Natural killer cell (primary cell): ENCODE data around the gene TRAPPC2. TPM values are rescaled to one million over a fixed set of nuclear protein-coding genes. Genes with fewer than 3 reads are reported as not detected.
A peak's percentile ranks its signal among the peaks of the same experiment; 100 is the strongest.

Source experiments
- ATAC-seq, 3 donors: fragments of 150-1000 bp in 2 of 3; fragments of 200-7000 bp in 1 of 3; cut with Tn5 transposase; 1 replicate in 1 of 3; 2 replicates in 2 of 3; pipeline ENCODE4 v1.10.0; 2021; ENCODE audit warnings: mild to moderate bottlenecking in 2 of 3, moderate library complexity in 2 of 3
- DNase-seq, 2 donors: peaks; one replicate each; pipeline versions ENCODE4 v3.0.0 to v3.0.0-alpha.2; 2013 to 2021; ENCODE audit warnings: mixed read lengths in 1 of 2
- H3K27ac ChIP-seq: one replicate; pipeline ENCODE4 v1.5.1; 2013; ENCODE audit warnings: mild to moderate bottlenecking, low read length
- H3K27me3 ChIP-seq: one replicate; pipeline ENCODE4 v1.6.1; 2013; ENCODE audit warnings: low read length; ENCODE audit not compliant: control insufficient read depth, insufficient read depth
- H3K36me3 ChIP-seq: one replicate; pipeline ENCODE4 v1.6.1; 2013; ENCODE audit warnings: low read length; ENCODE audit not compliant: control insufficient read depth, insufficient read depth
- H3K4me1 ChIP-seq: one replicate; pipeline ENCODE4 v1.6.1; 2013; ENCODE audit warnings: low read length; ENCODE audit not compliant: control insufficient read depth, insufficient read depth
- H3K4me3 ChIP-seq: one replicate; pipeline ENCODE4 v1.5.1; 2013; ENCODE audit warnings: low read length
- H3K9me3 ChIP-seq: one replicate; pipeline ENCODE4 v1.6.1; 2013; ENCODE audit warnings: low read length; ENCODE audit not compliant: control insufficient read depth, insufficient read depth
- H3K27ac Mint-ChIP-seq, 2 donors: one replicate each; pipeline ENCODE4 v1.8.0; 2022; ENCODE audit warnings: mild to moderate bottlenecking in 2 of 2, mixed read lengths in 2 of 2, moderate library complexity in 1 of 2
- H3K27me3 Mint-ChIP-seq, 2 donors: one replicate each; pipeline ENCODE4 v1.8.0; 2022; ENCODE audit warnings: low read depth in 2 of 2, mixed read lengths in 2 of 2
- H3K36me3 Mint-ChIP-seq: one replicate; pipeline ENCODE4 v1.8.0; 2022; ENCODE audit warnings: mixed read lengths
- H3K4me1 Mint-ChIP-seq, 2 donors: one replicate each; pipeline ENCODE4 v1.8.0; 2022; ENCODE audit warnings: mixed read lengths in 2 of 2
- H3K4me3 Mint-ChIP-seq: one replicate; pipeline ENCODE4 v1.8.0; 2022; ENCODE audit warnings: mild to moderate bottlenecking, moderate library complexity, mixed read lengths
- H3K9me3 Mint-ChIP-seq, 2 donors: one replicate each; pipeline ENCODE4 v1.8.0; 2022; ENCODE audit warnings: mixed read lengths in 2 of 2
- WGBS: methylation state at CpG from one replicate; pipeline ENCODE4 v1.1.7; 2013; ENCODE audit warnings: missing lambda C conversion rate; ENCODE audit not compliant: insufficient coverage; 5-methylcytosine and 5-hydroxymethylcytosine counted together
- intact Hi-C: fragments of 100-400 bp; cut with micrococcal nuclease; formaldehyde crosslinking; loops from one replicate; pipeline ENCODE4 v1.14.2; 2022
- total RNA-seq, 4 donors: library from RNA; stranded (reverse); fragments of 120-200 nt in 1 of 4; gene quantifications; one replicate each; pipeline versions ENCODE4 v1.2.3 to v1.2.4, GENCODE V29; 2013 to 2022
- TF ChIP-seq, protein P1 (sequence below): fragments of 200-600 bp; IDR thresholded peaks from one replicate; pipeline ENCODE4 v1.8.0; 2022; ENCODE audit warnings: antibody characterized with exemption

The TRAPPC2 gene
- total RNA-seq, 3 donors from 2014 or later (not counting 1 experiment from before 2014, with no cell fraction given) = 24.2 to 63.3 (median 42.4) TPM

DNA sequence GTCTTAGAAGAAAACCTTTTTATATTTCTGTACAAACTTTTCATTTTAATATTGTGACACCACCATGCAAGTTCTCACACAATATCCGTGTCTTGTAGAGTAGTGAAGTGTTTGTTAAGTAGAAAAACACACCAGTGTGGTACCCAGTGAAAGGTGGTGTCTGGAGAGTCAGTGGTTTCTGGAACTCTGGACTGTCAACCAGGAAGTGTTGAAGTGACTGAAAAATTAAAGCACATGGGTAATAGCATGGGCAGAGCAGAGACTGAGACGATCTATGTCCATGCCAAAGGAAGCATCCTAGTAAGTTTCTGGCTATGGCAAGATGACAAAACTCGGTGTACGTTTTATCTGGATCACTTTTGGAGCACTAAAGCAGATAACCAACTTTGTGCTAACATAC is 23.3 kb downstream of the TRAPPC2 start:
- Mint-ChIP-seq H3K4me3 (no peak overlapping the region), H3K27me3 (no peaks in the 10 kb centered on the region), H3K36me3 (no peaks in the 10 kb centered on the region), H3K27ac (peak overlapping the region; percentile 56 to 79), H3K4me1 (peaks cover 22 to 24% of the 10 kb centered on the region in 2 donors), H3K9me3 (no peaks in the 10 kb centered on the region)
- no peak overlapping the region for H3K4me3 ChIP-seq
- ATAC-seq = no peak
- 91% methylated on average over 4 of the region's 4 CpGs for WGBS
- no peak for DNase-seq
- peaks cover 31% of the 10 kb centered on the region for H3K36me3 ChIP-seq
- H3K9me3 ChIP-seq = no peaks in the 10 kb centered on the region
- intact Hi-C loops = no loop called here
- H3K27ac ChIP-seq = peak overlapping the region; percentile 30
- no peaks in the 10 kb centered on the region for H3K27me3 ChIP-seq
- TF ChIP-seq, protein P1, sequence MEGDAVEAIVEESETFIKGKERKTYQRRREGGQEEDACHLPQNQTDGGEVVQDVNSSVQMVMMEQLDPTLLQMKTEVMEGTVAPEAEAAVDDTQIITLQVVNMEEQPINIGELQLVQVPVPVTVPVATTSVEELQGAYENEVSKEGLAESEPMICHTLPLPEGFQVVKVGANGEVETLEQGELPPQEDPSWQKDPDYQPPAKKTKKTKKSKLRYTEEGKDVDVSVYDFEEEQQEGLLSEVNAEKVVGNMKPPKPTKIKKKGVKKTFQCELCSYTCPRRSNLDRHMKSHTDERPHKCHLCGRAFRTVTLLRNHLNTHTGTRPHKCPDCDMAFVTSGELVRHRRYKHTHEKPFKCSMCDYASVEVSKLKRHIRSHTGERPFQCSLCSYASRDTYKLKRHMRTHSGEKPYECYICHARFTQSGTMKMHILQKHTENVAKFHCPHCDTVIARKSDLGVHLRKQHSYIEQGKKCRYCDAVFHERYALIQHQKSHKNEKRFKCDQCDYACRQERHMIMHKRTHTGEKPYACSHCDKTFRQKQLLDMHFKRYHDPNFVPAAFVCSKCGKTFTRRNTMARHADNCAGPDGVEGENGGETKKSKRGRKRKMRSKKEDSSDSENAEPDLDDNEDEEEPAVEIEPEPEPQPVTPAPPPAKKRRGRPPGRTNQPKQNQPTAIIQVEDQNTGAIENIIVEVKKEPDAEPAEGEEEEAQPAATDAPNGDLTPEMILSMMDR = no peak
- peaks cover 8% of the 10 kb centered on the region for H3K4me1 ChIP-seq

DNA sequence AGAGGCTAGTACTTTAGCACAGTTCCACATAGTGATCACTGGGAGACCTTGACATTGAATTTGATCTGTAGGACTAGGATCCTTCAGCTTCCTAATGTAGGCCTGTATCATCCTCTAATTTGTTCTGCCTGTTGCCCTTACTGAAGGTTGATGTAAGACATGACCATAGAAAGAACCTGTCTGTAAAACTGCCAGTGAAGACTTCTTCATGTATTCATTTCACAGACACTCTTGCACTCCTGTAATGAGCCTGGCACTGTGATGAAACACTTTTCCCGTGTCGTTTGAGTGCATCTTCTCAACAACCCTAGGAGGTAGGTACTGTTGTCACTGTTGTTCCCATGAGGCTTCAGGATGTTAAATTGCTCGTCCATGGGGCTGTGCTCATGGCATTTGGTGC is 30.8 kb downstream of the TRAPPC2 start:
- peaks cover 7% of the 10 kb centered on the region for H3K36me3 ChIP-seq
- H3K36me3 Mint-ChIP-seq = no peaks in the 10 kb centered on the region
- peaks cover 39% of the 10 kb centered on the region for H3K4me1 ChIP-seq
- H3K4me3 ChIP-seq = no peak overlapping the region
- ATAC-seq (no peak), DNase-seq (no peak)
- peak overlapping the region; percentile 68 to 70 for H3K27ac Mint-ChIP-seq
- H3K27ac ChIP-seq = no peak overlapping the region
- no peaks in the 10 kb centered on the region for H3K9me3 ChIP-seq
- intact Hi-C loops = no loop called here
- H3K27me3 Mint-ChIP-seq = no peaks in the 10 kb centered on the region
- H3K9me3 Mint-ChIP-seq = no peaks in the 10 kb centered on the region
- H3K27me3 ChIP-seq = no peaks in the 10 kb centered on the region
- H3K4me1 Mint-ChIP-seq = peaks cover 54 to 68% of the 10 kb centered on the region in 2 donors
- TF ChIP-seq, protein P1 = no peak
- WGBS = 89% methylated on average over 3 of the region's 3 CpGs
- H3K4me3 Mint-ChIP-seq = no peak overlapping the region

DNA sequence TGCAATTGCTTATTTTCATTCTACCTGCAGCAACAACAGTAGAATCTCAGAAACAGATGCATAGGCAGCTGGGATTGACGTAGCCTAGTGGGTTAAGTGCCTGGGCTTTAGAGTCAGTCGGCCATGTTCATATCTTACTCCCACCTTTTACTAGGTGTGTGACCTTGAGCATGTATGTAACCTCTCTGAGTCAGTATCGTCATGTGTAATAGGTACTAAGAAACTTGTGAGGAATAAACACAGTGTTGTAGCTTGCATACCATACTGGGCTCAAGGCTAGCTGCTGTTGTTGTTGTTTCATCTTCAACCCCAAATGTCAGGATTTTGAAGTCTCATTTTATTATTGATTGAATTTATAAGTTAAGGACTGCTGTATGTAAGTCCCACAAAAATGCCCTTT is 31.3 kb downstream of the TRAPPC2 start:
- no peaks in the 10 kb centered on the region for H3K36me3 Mint-ChIP-seq
- ATAC-seq (no peak), DNase-seq (no peak)
- Histone ChIP-seq H3K9me3 (no peaks in the 10 kb centered on the region), H3K4me3 (no peak overlapping the region), H3K4me1 (peaks cover 39% of the 10 kb centered on the region), H3K27ac (no peak overlapping the region), H3K27me3 (no peaks in the 10 kb centered on the region), H3K36me3 (peaks cover 7% of the 10 kb centered on the region)
- WGBS = 96% methylated on average over 3 of the region's 3 CpGs
- H3K9me3 Mint-ChIP-seq = no peaks in the 10 kb centered on the region
- H3K4me3 Mint-ChIP-seq = no peak overlapping the region
- TF ChIP-seq, protein P1 = no peak
- H3K4me1 Mint-ChIP-seq = peaks cover 57 to 67% of the 10 kb centered on the region in 2 donors
- intact Hi-C loops = no loop called here
- peak overlapping the region; percentile 68 to 87 for H3K27ac Mint-ChIP-seq
- no peaks in the 10 kb centered on the region for H3K27me3 Mint-ChIP-seq

DNA sequence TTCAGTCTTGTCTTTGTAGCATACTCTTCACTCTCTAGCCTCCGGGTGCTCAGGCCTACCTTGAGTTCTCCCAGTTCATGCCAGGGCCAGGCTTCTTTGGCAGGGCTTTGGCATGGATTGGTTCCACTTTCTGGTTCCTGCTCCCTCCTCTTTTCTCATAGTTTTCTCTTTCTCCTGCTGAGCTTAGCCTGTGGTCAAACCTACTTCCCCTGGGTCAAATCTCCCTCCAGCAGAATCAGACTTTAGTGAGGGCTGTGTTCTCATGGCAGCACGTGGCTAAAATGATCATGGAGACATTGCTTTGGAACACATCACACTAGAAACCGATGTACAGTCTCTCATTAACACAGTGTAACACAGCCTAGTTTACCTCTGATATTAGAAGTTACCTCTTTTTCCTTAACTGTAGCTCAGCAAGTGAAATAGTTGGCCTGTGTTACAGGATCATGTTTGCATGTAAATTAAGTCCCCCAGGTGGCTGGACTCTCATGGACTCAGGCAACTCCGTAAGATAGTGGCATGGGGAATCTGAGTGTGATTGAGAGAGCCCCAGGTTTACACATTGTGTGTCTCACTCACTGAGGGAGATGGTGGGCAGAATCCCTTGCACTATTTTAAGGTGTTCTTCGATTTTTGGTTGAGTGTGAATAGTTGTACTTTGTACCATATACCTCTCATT is 32.2 kb downstream of the TRAPPC2 start:
- H3K4me3 ChIP-seq = no peak overlapping the region
- no peaks in the 10 kb centered on the region for H3K36me3 Mint-ChIP-seq
- H3K27me3 Mint-ChIP-seq = no peaks in the 10 kb centered on the region
- H3K4me1 Mint-ChIP-seq = peaks cover 54 to 62% of the 10 kb centered on the region in 2 donors
- H3K9me3 ChIP-seq = no peaks in the 10 kb centered on the region
- H3K27ac ChIP-seq = no peak overlapping the region
- no peak for ATAC-seq
- intact Hi-C loops = no loop called here
- no peaks in the 10 kb centered on the region for H3K27me3 ChIP-seq
- no peaks in the 10 kb centered on the region for H3K9me3 Mint-ChIP-seq
- no peak for DNase-seq
- H3K4me1 ChIP-seq = peaks cover 39% of the 10 kb centered on the region
- H3K36me3 ChIP-seq = peaks cover 7% of the 10 kb centered on the region
- TF ChIP-seq, protein P1 = no peak
- H3K27ac Mint-ChIP-seq = peak overlapping the region; percentile 68 to 87
- peak overlapping the region; percentile 43 for H3K4me3 Mint-ChIP-seq
- WGBS = 70% methylated on average over 4 of the region's 5 CpGs
